Kidney (tissue), 14 donors: Measurements from ENCODE around the gene B9D2. TPM values are rescaled to one million over a fixed set of nuclear protein-coding genes. Genes with fewer than 3 reads are reported as not detected.

Experiments
- DNase-seq, 5 donors: peaks; one replicate each; pipeline ENCODE4 v3.0.0-alpha.2; 2013 to 2020
- FAIRE-seq: peaks from 2 replicates; lab custom pipeline; 2012; peaks lifted over from hg19 to GRCh38; lab: Jason Lieb, UNC
- H3K27ac ChIP-seq, 2 donors: one replicate each; pipeline ENCODE4 v1.7.0; 2013; ENCODE audit warnings: low read depth in 2 of 2, low read length in 2 of 2, inconsistent platforms in 1 of 2
- H3K27me3 ChIP-seq: one replicate; pipeline ENCODE4 v1.7.1; 2013; ENCODE audit warnings: low read length, inconsistent platforms; ENCODE audit not compliant: control insufficient read depth, insufficient read depth
- H3K36me3 ChIP-seq, 3 donors: one replicate each; pipeline versions ENCODE4 v1.7.0 to v1.7.1; 2013; ENCODE audit warnings: low read length in 3 of 3, control low read depth in 1 of 3, inconsistent platforms in 1 of 3; ENCODE audit not compliant: insufficient read depth in 3 of 3, control insufficient read depth in 2 of 3
- H3K4me1 ChIP-seq, 3 donors: one replicate each; pipeline versions ENCODE4 v1.7.0 to v1.7.1; 2013; ENCODE audit warnings: low read length in 3 of 3, inconsistent platforms in 1 of 3, low read depth in 1 of 3; ENCODE audit not compliant: control insufficient read depth in 2 of 3, insufficient read depth in 2 of 3
- H3K4me3 ChIP-seq, 3 donors: one replicate each; pipeline versions ENCODE4 v1.7.0 to v1.8.1; 2013; ENCODE audit warnings: low read length in 3 of 3, control low read depth in 1 of 3, inconsistent platforms in 1 of 3
- H3K9ac ChIP-seq, 3 donors: one replicate each; pipeline versions ENCODE4 v1.7.0 to v1.7.1; 2013; ENCODE audit warnings: low read length in 3 of 3, control low read depth in 1 of 3, inconsistent platforms in 1 of 3
- H3K9me3 ChIP-seq, 3 donors: one replicate each; pipeline versions ENCODE4 v1.7.0 to v1.7.1; 2013; ENCODE audit warnings: low read length in 3 of 3, control low read depth in 1 of 3, inconsistent platforms in 1 of 3; ENCODE audit not compliant: control insufficient read depth in 2 of 3, insufficient read depth in 1 of 3
- intact Hi-C: fragments of 100-400 bp; cut with DNase I; formaldehyde crosslinking; loops from one replicate; pipeline ENCODE4 v1.11.1; 2022
- polyA plus RNA-seq: library from polyadenylated mRNA; stranded (reverse); fragments of 350-450 nt; fragmentation: Illumina TruSeq; extraction: RNeasy Lipid Tissue Mini Kit (QIAGEN cat#74804); gene quantifications from one replicate; pipeline ENCODE4 v1.2.3, GENCODE V29; 2014; ENCODE audit warnings: low read depth, low replicate concordance; ENCODE audit not compliant: insufficient read depth
- total RNA-seq: library from RNA; stranded (reverse); fragmentation: NEBNext Ultra II Directional; extraction: Animal tissue kit (Norgen Biotek cat#: 25700); gene quantifications from one replicate; pipeline ENCODE4 v1.2.1, GENCODE V29; 2021
- TF ChIP-seq, protein P1 (sequence below): IDR thresholded peaks from 3 replicates; pipeline ENCODE4 v1.5.1; 2012; ENCODE audit warnings: mild to moderate bottlenecking, moderate library complexity, borderline replicate concordance; ENCODE audit not compliant: insufficient read depth; ENCODE audit errors: extremely low read depth
- donor health status: control.
- donor health status: control.
- donor health status: control.
- donor health status: control.
- donor health status: control.
- donor health status: DM: yes; HTN: yes; CAD: no.
- donor health status: Normal renal cell carcinoma (clear cell type).

Gene B9D2
- total and polyA plus RNA-seq, 2 donors from 2014 or later = 12.6 to 15.7 TPM

DNA sequence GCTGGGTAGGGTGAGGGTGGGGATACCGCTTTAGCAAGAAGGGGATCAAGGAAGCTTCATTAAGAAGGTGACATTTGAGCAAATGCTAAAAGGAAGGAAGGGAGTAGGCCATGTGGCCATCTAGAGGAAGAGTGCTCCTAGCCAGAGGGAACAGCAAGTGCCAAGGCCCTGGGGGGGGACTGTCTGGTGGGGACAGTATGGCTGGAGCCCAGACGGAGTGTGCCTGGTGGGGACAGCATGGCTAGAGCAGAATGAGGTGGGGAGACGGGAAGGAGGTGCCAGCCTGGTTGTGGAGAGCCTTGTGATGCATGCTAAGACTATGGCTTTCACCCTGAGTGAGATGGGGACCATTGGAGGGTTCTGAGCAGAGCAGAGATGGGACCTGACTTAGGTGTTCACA lies 8.1 kb downstream of the B9D2 start:
- no peaks in the 10 kb centered on the region for H3K27me3 ChIP-seq
- peaks cover 0 to 18% (median 3%) of the 10 kb centered on the region in 3 donors for H3K4me1 ChIP-seq
- no peak overlapping the region for H3K27ac ChIP-seq
- DNase-seq (no peak), FAIRE-seq (no peak)
- H3K4me3 ChIP-seq = no peak overlapping the region
- intact Hi-C loops = no loop called here
- H3K9ac ChIP-seq = no peak overlapping the region
- TF ChIP-seq, protein P1, sequence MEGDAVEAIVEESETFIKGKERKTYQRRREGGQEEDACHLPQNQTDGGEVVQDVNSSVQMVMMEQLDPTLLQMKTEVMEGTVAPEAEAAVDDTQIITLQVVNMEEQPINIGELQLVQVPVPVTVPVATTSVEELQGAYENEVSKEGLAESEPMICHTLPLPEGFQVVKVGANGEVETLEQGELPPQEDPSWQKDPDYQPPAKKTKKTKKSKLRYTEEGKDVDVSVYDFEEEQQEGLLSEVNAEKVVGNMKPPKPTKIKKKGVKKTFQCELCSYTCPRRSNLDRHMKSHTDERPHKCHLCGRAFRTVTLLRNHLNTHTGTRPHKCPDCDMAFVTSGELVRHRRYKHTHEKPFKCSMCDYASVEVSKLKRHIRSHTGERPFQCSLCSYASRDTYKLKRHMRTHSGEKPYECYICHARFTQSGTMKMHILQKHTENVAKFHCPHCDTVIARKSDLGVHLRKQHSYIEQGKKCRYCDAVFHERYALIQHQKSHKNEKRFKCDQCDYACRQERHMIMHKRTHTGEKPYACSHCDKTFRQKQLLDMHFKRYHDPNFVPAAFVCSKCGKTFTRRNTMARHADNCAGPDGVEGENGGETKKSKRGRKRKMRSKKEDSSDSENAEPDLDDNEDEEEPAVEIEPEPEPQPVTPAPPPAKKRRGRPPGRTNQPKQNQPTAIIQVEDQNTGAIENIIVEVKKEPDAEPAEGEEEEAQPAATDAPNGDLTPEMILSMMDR = no peak
- no peaks in the 10 kb centered on the region for H3K36me3 ChIP-seq
- H3K9me3 ChIP-seq = no peaks in the 10 kb centered on the region

DNA sequence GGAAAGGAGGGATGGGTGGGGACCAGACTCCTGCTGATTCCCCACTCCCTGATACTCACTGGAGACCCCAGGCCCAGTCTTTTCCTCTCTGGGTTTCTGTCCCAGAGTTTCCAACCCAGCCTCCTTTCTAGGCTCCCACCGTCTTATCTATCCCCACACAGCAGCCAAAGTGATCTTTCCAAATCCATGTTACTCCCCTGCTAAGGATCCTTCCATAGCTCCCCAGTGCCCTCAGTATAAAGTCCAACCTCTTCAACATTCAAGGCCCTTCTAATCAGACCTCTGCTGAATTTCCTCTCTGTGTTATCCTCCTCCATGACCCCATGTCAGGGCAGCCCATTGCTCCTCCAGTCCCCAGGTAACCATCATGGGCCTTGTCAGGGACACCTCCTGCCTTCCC lies 8.9 kb downstream of the B9D2 start:
- H3K27me3 ChIP-seq = no peaks in the 10 kb centered on the region
- DNase-seq (no peak), FAIRE-seq (no peak)
- intact Hi-C loops = no loop called here
- H3K27ac ChIP-seq = no peak overlapping the region
- H3K9me3 ChIP-seq = no peaks in the 10 kb centered on the region
- H3K4me1 ChIP-seq = peaks cover 0 to 18% (median 3%) of the 10 kb centered on the region in 3 donors
- TF ChIP-seq, protein P1 = no peak
- H3K9ac ChIP-seq = no peak overlapping the region
- no peak overlapping the region for H3K4me3 ChIP-seq
- H3K36me3 ChIP-seq = no peaks in the 10 kb centered on the region

DNA sequence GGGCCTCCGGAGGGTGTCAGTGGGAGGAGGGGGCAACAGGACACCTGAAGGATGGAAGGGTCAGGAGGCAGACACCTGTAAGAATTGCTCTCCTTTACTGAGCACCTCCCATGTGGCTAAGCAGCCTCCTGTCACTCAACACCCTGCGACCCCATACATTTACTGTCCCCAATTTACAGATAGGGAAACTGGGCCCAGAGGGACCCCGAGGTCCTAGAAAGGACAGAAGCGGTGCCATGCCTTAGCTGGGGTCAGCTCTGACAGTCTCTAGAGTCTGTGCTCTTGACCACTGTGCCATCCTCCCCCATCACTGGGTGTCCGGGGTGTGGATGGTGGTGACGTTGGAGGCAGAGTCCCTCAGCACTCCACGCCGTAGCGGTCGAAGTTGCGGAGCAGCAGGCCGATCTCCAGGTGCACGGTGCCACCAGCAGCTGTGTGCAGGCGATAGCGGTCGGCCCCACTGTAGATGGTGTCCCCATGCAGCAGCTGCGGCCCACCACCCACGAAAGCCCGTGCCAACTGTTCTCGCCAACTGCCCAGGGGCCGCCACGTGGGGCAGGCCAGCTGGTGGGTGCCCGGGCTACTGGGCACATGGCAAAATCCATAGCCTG lies 9.5 kb downstream of the B9D2 start:
- DNase-seq = peak in 1 of 5 donors; percentile 81
- TF ChIP-seq, protein P1 = no peak
- intact Hi-C loops = no loop called here
- H3K4me1 ChIP-seq = peaks cover 0 to 18% (median 3%) of the 10 kb centered on the region in 3 donors
- H3K36me3 ChIP-seq = no peaks in the 10 kb centered on the region
- H3K27ac ChIP-seq = peak overlapping the region in 1 of 2 donors; percentile 65
- H3K4me3 ChIP-seq = peak overlapping the region; percentile 52 to 56 (median 53)
- FAIRE-seq = no peak
- no peaks in the 10 kb centered on the region for H3K27me3 ChIP-seq
- H3K9me3 ChIP-seq = no peaks in the 10 kb centered on the region
- peak overlapping the region; percentile 36 to 69 (median 60) for H3K9ac ChIP-seq
